ENCODE data around the gene ITSN2.

DNA sequence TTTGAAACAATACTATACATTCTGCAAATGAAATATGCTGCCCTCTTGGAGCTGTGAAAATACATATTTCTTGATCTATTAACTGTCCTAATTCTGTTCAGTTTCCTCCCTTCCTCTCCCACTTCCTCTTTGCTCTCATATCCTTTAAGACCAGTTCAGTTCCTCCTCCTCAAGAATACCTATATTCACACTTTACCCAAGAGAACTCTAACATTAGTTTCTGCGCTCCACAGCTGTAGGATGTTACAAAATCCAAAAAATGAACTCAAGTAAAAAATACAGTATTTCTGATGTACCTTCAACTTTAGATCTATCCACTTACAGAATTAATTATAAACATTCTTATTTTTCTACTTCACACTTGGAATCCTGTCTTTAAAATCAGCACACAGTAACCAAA is 5.4 kb downstream of the ITSN2 start:
- TF ChIP-seq NFE2L1 (CRISPR knock-in tag; IDR thresholded peaks at IDR 0.05) = no peak
- TF ChIP-seq, protein P1, sequence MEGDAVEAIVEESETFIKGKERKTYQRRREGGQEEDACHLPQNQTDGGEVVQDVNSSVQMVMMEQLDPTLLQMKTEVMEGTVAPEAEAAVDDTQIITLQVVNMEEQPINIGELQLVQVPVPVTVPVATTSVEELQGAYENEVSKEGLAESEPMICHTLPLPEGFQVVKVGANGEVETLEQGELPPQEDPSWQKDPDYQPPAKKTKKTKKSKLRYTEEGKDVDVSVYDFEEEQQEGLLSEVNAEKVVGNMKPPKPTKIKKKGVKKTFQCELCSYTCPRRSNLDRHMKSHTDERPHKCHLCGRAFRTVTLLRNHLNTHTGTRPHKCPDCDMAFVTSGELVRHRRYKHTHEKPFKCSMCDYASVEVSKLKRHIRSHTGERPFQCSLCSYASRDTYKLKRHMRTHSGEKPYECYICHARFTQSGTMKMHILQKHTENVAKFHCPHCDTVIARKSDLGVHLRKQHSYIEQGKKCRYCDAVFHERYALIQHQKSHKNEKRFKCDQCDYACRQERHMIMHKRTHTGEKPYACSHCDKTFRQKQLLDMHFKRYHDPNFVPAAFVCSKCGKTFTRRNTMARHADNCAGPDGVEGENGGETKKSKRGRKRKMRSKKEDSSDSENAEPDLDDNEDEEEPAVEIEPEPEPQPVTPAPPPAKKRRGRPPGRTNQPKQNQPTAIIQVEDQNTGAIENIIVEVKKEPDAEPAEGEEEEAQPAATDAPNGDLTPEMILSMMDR (IDR thresholded peaks at IDR 0.05) = no peak
- TF ChIP-seq CREM (CRISPR knock-in tag; IDR thresholded peaks at IDR 0.05) = no peak
- TF ChIP-seq ZNF263 (CRISPR knock-in tag; IDR thresholded peaks at IDR 0.05; ENCODE audit: low read depth) = no peak
- TF ChIP-seq, protein P2, sequence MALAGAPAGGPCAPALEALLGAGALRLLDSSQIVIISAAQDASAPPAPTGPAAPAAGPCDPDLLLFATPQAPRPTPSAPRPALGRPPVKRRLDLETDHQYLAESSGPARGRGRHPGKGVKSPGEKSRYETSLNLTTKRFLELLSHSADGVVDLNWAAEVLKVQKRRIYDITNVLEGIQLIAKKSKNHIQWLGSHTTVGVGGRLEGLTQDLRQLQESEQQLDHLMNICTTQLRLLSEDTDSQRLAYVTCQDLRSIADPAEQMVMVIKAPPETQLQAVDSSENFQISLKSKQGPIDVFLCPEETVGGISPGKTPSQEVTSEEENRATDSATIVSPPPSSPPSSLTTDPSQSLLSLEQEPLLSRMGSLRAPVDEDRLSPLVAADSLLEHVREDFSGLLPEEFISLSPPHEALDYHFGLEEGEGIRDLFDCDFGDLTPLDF (CRISPR knock-in tag; IDR thresholded peaks at IDR 0.05) = no peak
- TF ChIP-seq, protein P3, sequence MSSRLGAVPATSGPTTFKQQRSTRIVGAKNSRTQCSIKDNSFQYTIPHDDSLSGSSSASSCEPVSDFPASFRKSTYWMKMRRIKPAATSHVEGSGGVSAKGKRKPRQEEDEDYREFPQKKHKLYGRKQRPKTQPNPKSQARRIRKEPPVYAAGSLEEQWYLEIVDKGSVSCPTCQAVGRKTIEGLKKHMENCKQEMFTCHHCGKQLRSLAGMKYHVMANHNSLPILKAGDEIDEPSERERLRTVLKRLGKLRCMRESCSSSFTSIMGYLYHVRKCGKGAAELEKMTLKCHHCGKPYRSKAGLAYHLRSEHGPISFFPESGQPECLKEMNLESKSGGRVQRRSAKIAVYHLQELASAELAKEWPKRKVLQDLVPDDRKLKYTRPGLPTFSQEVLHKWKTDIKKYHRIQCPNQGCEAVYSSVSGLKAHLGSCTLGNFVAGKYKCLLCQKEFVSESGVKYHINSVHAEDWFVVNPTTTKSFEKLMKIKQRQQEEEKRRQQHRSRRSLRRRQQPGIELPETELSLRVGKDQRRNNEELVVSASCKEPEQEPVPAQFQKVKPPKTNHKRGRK (CRISPR knock-in tag; IDR thresholded peaks at IDR 0.05; ENCODE audit: borderline replicate concordance) = no peak
- no peak for TF ChIP-seq NR3C1 (CRISPR knock-in tag; conservative IDR thresholded peaks at IDR 0.05; ENCODE audit: low read depth)
- TF ChIP-seq, protein P4, sequence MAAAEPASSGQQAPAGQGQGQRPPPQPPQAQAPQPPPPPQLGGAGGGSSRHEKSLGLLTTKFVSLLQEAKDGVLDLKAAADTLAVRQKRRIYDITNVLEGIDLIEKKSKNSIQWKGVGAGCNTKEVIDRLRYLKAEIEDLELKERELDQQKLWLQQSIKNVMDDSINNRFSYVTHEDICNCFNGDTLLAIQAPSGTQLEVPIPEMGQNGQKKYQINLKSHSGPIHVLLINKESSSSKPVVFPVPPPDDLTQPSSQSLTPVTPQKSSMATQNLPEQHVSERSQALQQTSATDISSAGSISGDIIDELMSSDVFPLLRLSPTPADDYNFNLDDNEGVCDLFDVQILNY (CRISPR knock-in tag; IDR thresholded peaks at IDR 0.05) = no peak
- TF ChIP-seq, protein P5, sequence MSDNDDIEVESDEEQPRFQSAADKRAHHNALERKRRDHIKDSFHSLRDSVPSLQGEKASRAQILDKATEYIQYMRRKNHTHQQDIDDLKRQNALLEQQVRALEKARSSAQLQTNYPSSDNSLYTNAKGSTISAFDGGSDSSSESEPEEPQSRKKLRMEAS (CRISPR knock-in tag; IDR thresholded peaks at IDR 0.05) = no peak
- TF ChIP-seq TEAD4 (CRISPR knock-in tag; IDR thresholded peaks at IDR 0.05) = no peak

Measured in WTC11 (cell line).